Keratinocyte (primary cell): Measurements from ENCODE around the gene ALDH3A1. TPM values are rescaled to one million over a fixed set of nuclear protein-coding genes. Genes with fewer than 3 reads are reported as not detected.
A peak's percentile ranks its signal among the peaks of the same experiment; 100 is the strongest.

Experiments
- DNase-seq: peaks from one replicate; pipeline ENCODE4 v3.0.0-alpha.2; 2011; ENCODE audit warnings: low read depth, missing footprints, low spot score
- FAIRE-seq: peaks from 2 replicates; lab custom pipeline; 2011; peaks lifted over from hg19 to GRCh38; lab: Jason Lieb, UNC
- H2AFZ ChIP-seq: 2 replicates; pipeline ENCODE4 v1.6.0; 2012; ENCODE audit warnings: low read length, control low read depth, inconsistent platforms; ENCODE audit not compliant: control insufficient read depth
- H3K27ac ChIP-seq: 2 replicates; pipeline ENCODE4 v1.5.1; 2011; ENCODE audit warnings: low read length; ENCODE audit not compliant: control insufficient read depth, insufficient read depth
- H3K27me3 ChIP-seq: 3 replicates; pipeline ENCODE4 v1.6.0; 2011; ENCODE audit warnings: low read length; ENCODE audit not compliant: control insufficient read depth, insufficient read depth; ENCODE audit errors: extremely low read depth
- H3K36me3 ChIP-seq, 2 experiments: 2 replicates in 1 of 2; 3 replicates in 1 of 2; pipeline ENCODE4 v1.5.1; 2011; ENCODE audit warnings: low read length in 2 of 2, mild to moderate bottlenecking in 1 of 2; ENCODE audit not compliant: control insufficient read depth in 2 of 2, insufficient read depth in 2 of 2; ENCODE audit errors: extremely low read depth in 1 of 2
- H3K4me1 ChIP-seq: 3 replicates; pipeline ENCODE4 v1.5.1; 2011; ENCODE audit warnings: low read length; ENCODE audit not compliant: control insufficient read depth, insufficient read depth; ENCODE audit errors: extremely low read depth
- H3K4me2 ChIP-seq: 3 replicates; pipeline ENCODE4 v1.6.0; 2011; ENCODE audit warnings: low read depth, low read length; ENCODE audit not compliant: control insufficient read depth, insufficient read depth; ENCODE audit errors: extremely low read depth
- H3K4me3 ChIP-seq, 3 experiments: fragments of 200-600 bp in 1 of 3; sonication (generic) in 1 of 3; 2 replicates in 2 of 3; 3 replicates in 1 of 3; pipeline ENCODE4 v1.5.1; 2011 to 2016; ENCODE audit warnings: low read length in 3 of 3, mild to moderate bottlenecking in 3 of 3, control low read depth in 2 of 3, inconsistent platforms in 1 of 3, low read depth in 1 of 3, mixed read lengths in 1 of 3, mixed run types in 1 of 3, moderate library complexity in 1 of 3; ENCODE audit not compliant: control insufficient read depth in 2 of 3, insufficient read depth in 2 of 3; ENCODE audit errors: extremely low read depth in 1 of 3
- H3K79me2 ChIP-seq: 2 replicates; pipeline ENCODE4 v1.6.0; 2012; ENCODE audit warnings: low read length; ENCODE audit not compliant: control insufficient read depth, insufficient read depth
- H3K9ac ChIP-seq: 3 replicates; pipeline ENCODE4 v1.6.0; 2011; ENCODE audit warnings: low read length; ENCODE audit not compliant: control insufficient read depth, insufficient read depth; ENCODE audit errors: extremely low read depth
- H3K9me1 ChIP-seq: 3 replicates; pipeline ENCODE4 v1.6.0; 2011; ENCODE audit warnings: low read length; ENCODE audit not compliant: control insufficient read depth, insufficient read depth; ENCODE audit errors: extremely low read depth
- H3K9me3 ChIP-seq: 2 replicates; pipeline ENCODE4 v1.5.1; 2012; ENCODE audit warnings: low read depth, low read length; ENCODE audit not compliant: control insufficient read depth
- H4K20me1 ChIP-seq: 3 replicates; pipeline ENCODE4 v1.6.0; 2011; ENCODE audit warnings: low read length; ENCODE audit not compliant: control insufficient read depth, insufficient read depth; ENCODE audit errors: extremely low read depth
- CTCF ChIP-seq, 3 experiments: IDR thresholded peaks in 1 of 3; conservative IDR thresholded peaks in 1 of 3; optimal IDR thresholded peaks in 1 of 3; 2 replicates in 2 of 3; 3 replicates in 1 of 3; pipeline versions ENCODE3 to v1.5.1; 2011; ENCODE audit warnings: low read length in 3 of 3, mild to moderate bottlenecking in 3 of 3, moderate library complexity in 2 of 3, control low read depth in 1 of 3, inconsistent platforms in 1 of 3; ENCODE audit not compliant: insufficient read depth in 2 of 3; ENCODE audit errors: extremely low read depth in 1 of 3
- EZH2 ChIP-seq: IDR thresholded peaks from one replicate; pipeline ENCODE4 v1.6.1; 2012; ENCODE audit warnings: inconsistent platforms, mild to moderate bottlenecking, low read length, moderate library complexity
- dilution Hi-C: fragments of 300-500 bp; cut with MboI; formaldehyde crosslinking; loops from one replicate; pipeline ENCODE4 v1.7.0; 2020; ENCODE audit warnings: low sequenced_read_pairs; ENCODE audit not compliant: extremely low pct_ligation_motif_present
- polyA plus RNA-seq, 5 experiments: library from polyadenylated mRNA; depleted of rRNA in 3 of 5; stranded (reverse) in 3 of 5; stranded (forward) in 1 of 5; unstranded in 1 of 5; fragments of >200 nt; gene quantifications; 1 replicate in 1 of 5; 2 replicates in 3 of 5; 3 replicates in 1 of 5; pipeline versions ENCODE4 v1.2.1 to v1.2.3, GENCODE V29; 2011 to 2012; ENCODE audit warnings: missing spikeins in 2 of 5, low read depth in 1 of 5, low replicate concordance in 1 of 5

The ALDH3A1 gene
- polyA plus RNA-seq, 1 donor (not counting 4 experiments of a cell fraction or from before 2014, with no cell fraction given), result 5.8 TPM

- Histone ChIP-seq H3K27ac (no peak overlapping the region), H4K20me1 (no peaks in the 10 kb centered on the region), H3K9me1 (no peaks in the 10 kb centered on the region), H3K4me2 (no peak overlapping the region), H3K36me3 (no peaks in the 10 kb centered on the region), H3K9me3 (no peaks in the 10 kb centered on the region), H3K79me2 (no peaks in the 10 kb centered on the region), H3K9ac (no peak overlapping the region), H2AFZ (no peak overlapping the region), H3K27me3 (no peaks in the 10 kb centered on the region), H3K4me1 (no peaks in the 10 kb centered on the region), H3K4me3 (no peak overlapping the region)
- DNase-seq, result no peak
- dilution Hi-C loops, result no loop called here
- TF ChIP-seq CTCF (optimal IDR thresholded peaks at IDR 0.05 in 1 of 3, IDR thresholded peaks at IDR 0.05 in 1 of 3, conservative IDR thresholded peaks at IDR 0.05 in 1 of 3; ENCODE audit: extremely low read depth in 1 of 3, insufficient read depth in 2 of 3, low read length in 3 of 3) (no peak), EZH2 (no peak)
- FAIRE-seq, result no peak
These were observed 15.3 kb upstream of the ALDH3A1 start for GRCh38 chr17:19763416-19763815.

- no peaks in the 10 kb centered on the region for H3K9me3 ChIP-seq
- H3K4me3 ChIP-seq, result no peak overlapping the region
- no peaks in the 10 kb centered on the region for H3K4me1 ChIP-seq
- H3K36me3 ChIP-seq, result no peaks in the 10 kb centered on the region
- no peaks in the 10 kb centered on the region for H3K27me3 ChIP-seq
- no peak overlapping the region for H3K4me2 ChIP-seq
- H3K9ac ChIP-seq, result no peak overlapping the region
- H3K9me1 ChIP-seq, result no peaks in the 10 kb centered on the region
- FAIRE-seq, result no peak
- TF ChIP-seq EZH2 (no peak), CTCF (optimal IDR thresholded peaks at IDR 0.05 in 1 of 3, IDR thresholded peaks at IDR 0.05 in 1 of 3, conservative IDR thresholded peaks at IDR 0.05 in 1 of 3; ENCODE audit: extremely low read depth in 1 of 3, insufficient read depth in 2 of 3, low read length in 3 of 3) (peak; percentile 72 to 95 (median 91))
- H4K20me1 ChIP-seq, result no peaks in the 10 kb centered on the region
- dilution Hi-C loops, result no loop called here
- H3K79me2 ChIP-seq, result no peaks in the 10 kb centered on the region
- no peak overlapping the region for H3K27ac ChIP-seq
- DNase-seq, result no peak
- no peak overlapping the region for H2AFZ ChIP-seq
These were observed 14.4 kb upstream of the ALDH3A1 start for GRCh38 chr17:19762515-19762961.
